HT1080 (cell line): ENCODE results near the gene ZNF682. TPM values are rescaled to one million over a fixed set of nuclear protein-coding genes. Genes with fewer than 3 reads are reported as not detected.
"Not testable (repeated sequence)": the region's sequence is repeated elsewhere in the genome, so short reads cannot be mapped to it uniquely, and the experiment has no call there.

ENCODE experiments used
- DNase-seq: peaks from one replicate; pipeline ENCODE4 v3.0.0-alpha.2; 2015; ENCODE audit warnings: low read depth
- small RNA-seq: library from RNA; depleted of rRNA; stranded (forward); fragments of <200 nt; gene quantifications from one replicate; pipeline ENCODE3, GENCODE V24; 2014
- total RNA-seq: library from RNA; depleted of rRNA; stranded (reverse); fragments of >200 nt; shearing (Covaris generic); gene quantifications from 2 replicates; pipeline ENCODE4 v1.2.3, GENCODE V29; 2014; rRNA removed

ZNF682 gene
- total RNA-seq, 1 experiment from 2014 or later: not detected

DNA sequence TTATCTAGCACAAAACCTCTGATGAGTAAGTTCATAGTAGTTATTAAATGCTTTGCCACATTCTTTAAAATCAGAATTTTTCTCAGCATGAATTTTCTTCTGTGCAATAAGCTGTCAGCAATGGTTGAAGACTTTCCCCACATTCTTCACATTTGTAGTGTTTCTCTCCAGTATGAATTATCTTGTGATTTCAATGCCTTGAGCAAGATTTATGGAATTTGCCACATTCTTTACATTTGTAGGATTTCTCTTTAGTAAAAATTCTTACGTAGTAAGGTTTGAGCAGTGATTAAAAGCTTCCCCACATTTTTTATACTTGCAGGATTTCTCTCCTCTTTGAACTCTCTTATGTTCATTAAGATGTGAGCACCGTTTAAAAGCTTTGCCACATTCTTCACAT lies 33.6 kb downstream of the ZNF682 start:
- DNase-seq: no peak

GRCh38 chr19:19997656-19998268 lies 41.5 kb downstream of the ZNF682 start:
- no peak for DNase-seq

- no peak for DNase-seq
Measured at GRCh38 chr19:19966862-19967261, 72.4 kb downstream of the ZNF682 start.

- DNase-seq: not testable (repeated sequence)
Measured at GRCh38 chr19:19966126-19966525, 73.2 kb downstream of the ZNF682 start.

DNA sequence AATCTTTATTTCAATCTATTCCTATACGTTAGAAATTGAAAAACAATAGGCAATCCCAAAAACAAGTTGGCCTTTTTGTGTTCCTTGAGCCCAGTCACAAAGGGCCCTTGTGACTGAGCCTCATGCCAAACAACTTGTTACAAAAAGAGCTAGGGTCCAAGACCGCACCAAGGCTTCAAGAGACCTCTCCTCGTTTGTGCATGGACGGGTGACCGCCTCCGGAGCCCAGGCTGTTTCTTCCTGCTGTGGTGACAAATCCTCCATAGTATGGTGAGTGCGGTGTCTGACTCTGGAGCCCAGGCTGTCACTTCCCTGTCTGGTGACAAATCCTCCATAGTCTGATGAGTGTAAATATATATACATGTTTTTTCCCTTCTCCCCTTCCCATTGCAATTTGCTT lies 74.9 kb downstream of the ZNF682 start:
- DNase-seq: no peak

DNA sequence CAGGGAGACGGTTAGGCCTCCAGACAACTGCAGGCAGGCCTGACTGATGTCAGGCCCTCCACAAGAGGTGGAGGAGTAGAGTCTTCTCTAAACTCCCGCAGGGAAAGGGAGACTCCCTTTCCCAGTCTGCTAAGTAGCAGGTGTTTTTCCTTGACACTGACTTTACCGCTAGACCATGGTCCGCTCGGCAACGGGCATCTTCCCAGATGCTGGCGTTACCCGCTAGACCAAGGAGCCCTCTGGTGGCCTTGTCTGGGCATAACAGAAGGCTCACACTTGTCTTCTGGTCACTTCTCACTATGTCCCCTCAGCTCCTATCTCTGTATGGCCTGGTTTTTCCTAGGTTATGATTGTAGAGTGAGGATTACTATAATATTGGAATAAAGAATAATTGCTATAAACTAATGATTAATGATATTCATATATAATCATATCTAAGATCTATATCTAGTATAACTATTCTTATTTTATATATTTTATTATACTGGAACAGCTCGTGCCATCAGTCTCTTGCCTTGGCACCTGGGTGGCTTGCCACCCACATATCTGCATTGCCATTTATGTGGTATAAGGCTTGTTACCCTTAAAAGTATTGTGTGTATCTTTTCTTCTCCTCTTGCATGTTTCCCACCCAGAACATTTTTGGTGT lies 80.0 kb downstream of the ZNF682 start:
- peak; percentile 9 for DNase-seq

DNA sequence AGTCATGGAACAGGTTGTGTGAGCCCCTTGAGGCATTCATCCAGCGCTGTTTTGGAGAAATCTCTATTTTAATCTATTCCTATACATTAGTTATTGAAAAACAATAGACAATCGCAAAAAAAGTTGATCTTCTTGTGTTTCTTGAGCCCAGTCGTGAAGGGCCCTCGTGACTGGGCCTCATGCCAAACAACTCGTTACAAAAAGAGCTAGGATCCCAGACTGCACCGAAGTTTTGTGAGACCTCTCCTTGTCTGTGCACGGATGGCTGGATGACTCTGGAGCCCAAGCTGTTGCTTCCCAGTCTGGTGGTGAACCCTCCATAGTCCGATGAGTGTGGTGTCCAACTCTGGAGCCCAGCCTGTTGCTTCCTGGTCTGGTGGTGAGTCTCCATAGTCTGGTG lies 81.5 kb downstream of the ZNF682 start:
- DNase-seq: not testable (repeated sequence)

GRCh38 chr19:19956434-19957075 lies 82.8 kb downstream of the ZNF682 start:
- no peak for DNase-seq

- DNase-seq: no peak
Measured at GRCh38 chr19:19955208-19955607, 84.1 kb downstream of the ZNF682 start.

Small RNA genes lying within 50 kb of the gene (small RNA-seq; reads per million reads assigned to genes)
- not detected for gene AC006539.3

Other genes starting within 250 kb of the ZNF682 start
- 1.8 and 2.0 TPM in 2 replicates for gene ZNF506, start 217.8 kb downstream of the ZNF682 start, total RNA-seq
- gene ZNF253, start 173.6 kb downstream of the ZNF682 start, total RNA-seq: not detected in 2 replicates
- gene ZNF93, start 138.6 kb downstream of the ZNF682 start, total RNA-seq: 0.05 and 0.10 TPM in 2 replicates
- not detected in 2 replicates for gene ZNF90, start 38.5 kb upstream of the ZNF682 start, total RNA-seq
- gene ZNF486, start 127.7 kb upstream of the ZNF682 start, total RNA-seq: 1.2 and 1.5 TPM in 2 replicates